Thymus (tissue), 11 donors: ENCODE results near the gene PFAS. TPM values are rescaled to one million over a fixed set of nuclear protein-coding genes. Genes with fewer than 3 reads are reported as not detected.

Experiments
- DNase-seq, 9 donors: peaks; one replicate each; pipeline ENCODE4 v3.0.0-alpha.2; 2013; ENCODE audit warnings: low spot score in 9 of 9, low read depth in 6 of 9, missing footprints in 1 of 9
- H3K27ac ChIP-seq, 2 donors: one replicate each; pipeline ENCODE4 v1.5.1; 2013; ENCODE audit warnings: control low read depth in 1 of 2, low read depth in 1 of 2, low read length in 1 of 2, mild to moderate bottlenecking in 1 of 2, moderate library complexity in 1 of 2
- H3K27me3 ChIP-seq, 2 donors: one replicate each; pipeline ENCODE4 v1.5.1; 2013; ENCODE audit warnings: low read length in 1 of 2; ENCODE audit not compliant: control insufficient read depth in 2 of 2, insufficient read depth in 1 of 2
- H3K36me3 ChIP-seq, 2 donors: one replicate each; pipeline ENCODE4 v1.5.1; 2013; ENCODE audit warnings: low read length in 1 of 2, mild to moderate bottlenecking in 1 of 2, moderate library complexity in 1 of 2; ENCODE audit not compliant: control insufficient read depth in 2 of 2, insufficient read depth in 2 of 2
- H3K4me1 ChIP-seq, 2 donors: one replicate each; pipeline ENCODE4 v1.5.1; 2013; ENCODE audit warnings: low read length in 2 of 2; ENCODE audit not compliant: control insufficient read depth in 2 of 2, insufficient read depth in 2 of 2
- H3K4me3 ChIP-seq, 2 donors: one replicate each; pipeline ENCODE4 v1.5.1; 2013; ENCODE audit warnings: low read length in 2 of 2, control low read depth in 1 of 2, mild to moderate bottlenecking in 1 of 2
- H3K9me3 ChIP-seq, 2 donors: one replicate each; pipeline ENCODE4 v1.5.1; 2013; ENCODE audit warnings: low read length in 1 of 2, mild to moderate bottlenecking in 1 of 2; ENCODE audit not compliant: control insufficient read depth in 2 of 2, insufficient read depth in 1 of 2
- WGBS: extraction: QIAGEN DNeasy Blood & Tissue Kit; methylation state at CpG from one replicate; pipeline ENCODE4 v1.1.7; 2013; 5-methylcytosine and 5-hydroxymethylcytosine counted together
- polyA plus RNA-seq: library from polyadenylated mRNA; stranded (reverse); fragments of 200-250 nt; gene quantifications from one replicate; pipeline ENCODE4 v1.2.3, GENCODE V29; 2013
- total RNA-seq: library from RNA; stranded (reverse); fragments of 120-200 nt; gene quantifications from one replicate; pipeline ENCODE4 v1.2.4, GENCODE V29; 2013
- donor health status: healthy.

Gene PFAS
- total and polyA plus RNA-seq, 2 donors: 12.8 to 19.6 TPM

DNA sequence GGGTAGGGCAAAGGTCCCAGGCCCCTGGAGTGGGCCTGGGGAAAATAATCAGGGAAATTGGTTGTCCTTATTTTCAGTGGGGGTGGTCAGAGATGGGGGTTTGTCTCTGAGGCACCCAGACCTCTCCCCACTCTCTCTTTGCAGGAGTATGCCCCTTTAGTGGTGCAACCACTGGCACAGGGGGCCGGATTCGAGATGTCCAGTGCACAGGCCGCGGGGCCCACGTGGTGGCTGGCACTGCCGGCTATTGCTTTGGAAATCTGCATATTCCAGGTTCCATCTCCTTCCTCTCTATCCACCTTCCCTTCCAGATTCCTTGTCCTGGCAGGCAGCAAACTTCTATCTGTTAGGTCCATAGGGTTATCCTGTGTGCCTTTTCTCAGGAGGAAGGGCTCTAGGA is 7.6 kb downstream of the PFAS start:
- peaks cover 23 to 58% of the 10 kb centered on the region in 2 donors for H3K36me3 ChIP-seq

DNA sequence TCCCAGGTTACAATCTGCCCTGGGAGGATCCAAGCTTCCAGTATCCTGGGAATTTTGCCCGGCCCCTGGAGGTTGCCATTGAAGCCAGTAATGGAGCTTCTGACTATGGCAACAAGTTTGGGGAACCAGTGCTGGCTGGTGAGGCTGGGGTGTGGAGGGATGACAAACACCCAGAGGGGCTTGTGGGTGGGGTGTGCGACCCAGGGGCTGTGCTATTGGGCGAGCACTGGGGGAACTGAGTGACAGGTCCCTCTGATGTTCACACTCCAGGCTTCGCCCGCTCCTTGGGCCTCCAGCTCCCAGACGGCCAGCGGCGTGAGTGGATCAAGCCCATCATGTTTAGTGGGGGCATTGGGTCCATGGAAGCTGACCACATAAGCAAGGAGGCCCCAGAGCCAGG is 8.7 kb downstream of the PFAS start:
- Histone ChIP-seq H3K4me3 (no peak overlapping the region), H3K27me3 (no peaks in the 10 kb centered on the region), H3K27ac (no peak overlapping the region), H3K4me1 (no peaks in the 10 kb centered on the region), H3K9me3 (no peaks in the 10 kb centered on the region), H3K36me3 (peaks cover 27 to 65% of the 10 kb centered on the region in 2 donors)
- no peak for DNase-seq
- over 99% methylated on average over 8 of the region's 8 CpGs for WGBS

More for the DNA sequence above, 7.6 kb downstream of the PFAS start:
- no peak for DNase-seq
- H3K4me1 ChIP-seq: no peaks in the 10 kb centered on the region
- no peaks in the 10 kb centered on the region for H3K27me3 ChIP-seq
- WGBS: 99% methylated on average over 6 of the region's 6 CpGs
- no peak overlapping the region for H3K27ac ChIP-seq
- no peak overlapping the region for H3K4me3 ChIP-seq
- no peaks in the 10 kb centered on the region for H3K9me3 ChIP-seq

DNA sequence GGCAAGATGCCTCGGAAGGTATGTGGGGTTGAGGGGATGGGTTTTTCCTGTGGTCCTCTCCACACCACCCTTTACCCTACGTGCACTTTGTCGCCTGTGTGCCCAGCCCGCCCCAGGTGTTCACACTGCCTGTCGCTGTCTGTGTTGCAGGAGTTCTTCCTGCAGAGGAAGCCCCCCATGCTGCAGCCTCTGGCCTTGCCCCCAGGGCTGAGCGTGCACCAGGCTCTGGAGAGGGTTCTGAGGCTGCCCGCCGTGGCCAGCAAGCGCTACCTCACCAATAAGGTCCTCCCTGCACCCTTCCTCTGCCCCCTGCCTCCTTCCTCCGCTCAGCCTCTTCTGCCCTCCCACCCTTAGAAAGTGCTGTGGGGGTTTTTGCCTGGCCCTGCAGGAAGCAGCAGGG is 15.2 kb downstream of the PFAS start:
- peaks cover 63 to 68% of the 10 kb centered on the region in 2 donors for H3K36me3 ChIP-seq
- no peak overlapping the region for H3K27ac ChIP-seq
- no peak overlapping the region for H3K4me3 ChIP-seq
- H3K9me3 ChIP-seq: no peaks in the 10 kb centered on the region
- 98% methylated on average over 10 of the region's 10 CpGs for WGBS
- no peaks in the 10 kb centered on the region for H3K4me1 ChIP-seq
- no peak for DNase-seq
- H3K27me3 ChIP-seq: no peaks in the 10 kb centered on the region

DNA sequence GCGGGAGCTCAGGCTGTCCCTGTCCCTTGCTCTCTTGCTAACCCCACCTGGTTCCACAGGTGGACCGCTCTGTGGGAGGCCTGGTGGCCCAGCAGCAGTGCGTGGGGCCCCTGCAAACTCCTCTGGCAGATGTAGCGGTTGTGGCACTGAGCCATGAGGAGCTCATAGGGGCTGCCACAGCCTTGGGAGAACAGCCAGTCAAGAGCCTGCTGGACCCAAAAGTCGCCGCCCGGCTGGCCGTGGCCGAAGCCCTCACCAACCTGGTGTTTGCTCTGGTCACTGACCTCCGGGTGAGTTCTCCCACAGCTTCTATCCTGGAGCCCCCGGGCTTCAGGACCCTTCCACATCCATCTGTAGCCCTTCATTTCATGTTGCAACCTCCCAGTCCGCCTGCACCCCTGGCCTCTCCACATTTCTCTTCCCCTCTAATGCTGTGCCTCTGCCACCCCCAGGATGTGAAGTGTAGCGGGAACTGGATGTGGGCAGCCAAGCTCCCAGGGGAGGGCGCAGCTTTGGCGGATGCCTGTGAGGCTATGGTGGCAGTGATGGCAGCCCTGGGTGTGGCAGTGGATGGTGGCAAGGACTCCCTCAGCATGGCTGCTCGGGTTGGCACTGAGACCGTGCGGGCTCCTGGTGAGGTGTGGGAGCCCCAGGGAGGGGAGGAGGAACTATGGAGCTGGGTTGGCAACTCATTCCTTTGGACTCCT is 15.9 kb downstream of the PFAS start:
- Histone ChIP-seq H3K9me3 (no peaks in the 10 kb centered on the region), H3K4me3 (no peak overlapping the region), H3K36me3 (peaks cover 68% of the 10 kb centered on the region in 2 donors), H3K4me1 (no peaks in the 10 kb centered on the region), H3K27me3 (no peaks in the 10 kb centered on the region), H3K27ac (no peak overlapping the region)
- 99% methylated on average over 18 of the region's 18 CpGs for WGBS
- DNase-seq: no peak

DNA sequence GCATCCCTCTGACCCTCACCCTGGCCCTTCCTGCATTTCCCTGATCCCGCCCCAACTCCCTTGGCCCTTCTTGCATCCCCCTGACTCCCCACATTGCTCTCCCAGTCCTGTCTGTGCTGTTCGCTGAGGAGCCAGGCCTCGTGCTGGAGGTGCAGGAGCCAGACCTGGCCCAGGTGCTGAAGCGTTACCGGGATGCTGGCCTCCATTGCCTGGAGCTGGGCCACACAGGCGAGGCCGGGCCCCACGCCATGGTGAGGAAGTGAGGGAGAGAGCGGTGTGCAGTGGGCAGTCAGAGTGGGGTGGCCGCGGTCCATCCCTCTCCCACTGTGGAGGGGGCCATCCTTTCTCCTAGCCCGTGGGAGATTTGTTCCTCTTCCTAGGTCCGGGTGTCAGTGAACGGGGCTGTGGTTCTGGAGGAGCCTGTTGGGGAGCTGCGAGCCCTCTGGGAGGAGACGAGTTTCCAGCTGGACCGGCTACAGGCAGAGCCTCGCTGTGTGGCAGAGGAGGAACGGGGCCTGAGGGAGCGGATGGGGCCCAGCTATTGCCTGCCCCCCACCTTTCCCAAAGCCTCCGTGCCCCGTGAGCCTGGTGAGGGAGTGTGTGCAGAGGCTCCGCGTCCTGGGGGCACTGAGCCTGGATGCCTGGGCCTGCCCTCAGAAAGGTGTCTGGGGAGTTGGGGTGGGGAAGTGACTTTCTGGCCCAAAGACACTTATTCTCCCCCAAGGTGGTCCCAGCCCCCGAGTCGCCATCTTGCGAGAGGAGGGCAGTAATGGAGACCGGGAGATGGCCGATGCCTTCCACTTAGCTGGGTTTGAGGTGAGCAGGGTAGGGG is 17.8 kb downstream of the PFAS start:
- H3K9me3 ChIP-seq: no peaks in the 10 kb centered on the region
- WGBS: 98% methylated on average over 29 of the region's 29 CpGs
- no peaks in the 10 kb centered on the region for H3K27me3 ChIP-seq
- DNase-seq: no peak
- no peak overlapping the region for H3K4me3 ChIP-seq
- no peaks in the 10 kb centered on the region for H3K4me1 ChIP-seq
- H3K27ac ChIP-seq: no peak overlapping the region
- peaks cover 64% of the 10 kb centered on the region in 2 donors for H3K36me3 ChIP-seq

DNA sequence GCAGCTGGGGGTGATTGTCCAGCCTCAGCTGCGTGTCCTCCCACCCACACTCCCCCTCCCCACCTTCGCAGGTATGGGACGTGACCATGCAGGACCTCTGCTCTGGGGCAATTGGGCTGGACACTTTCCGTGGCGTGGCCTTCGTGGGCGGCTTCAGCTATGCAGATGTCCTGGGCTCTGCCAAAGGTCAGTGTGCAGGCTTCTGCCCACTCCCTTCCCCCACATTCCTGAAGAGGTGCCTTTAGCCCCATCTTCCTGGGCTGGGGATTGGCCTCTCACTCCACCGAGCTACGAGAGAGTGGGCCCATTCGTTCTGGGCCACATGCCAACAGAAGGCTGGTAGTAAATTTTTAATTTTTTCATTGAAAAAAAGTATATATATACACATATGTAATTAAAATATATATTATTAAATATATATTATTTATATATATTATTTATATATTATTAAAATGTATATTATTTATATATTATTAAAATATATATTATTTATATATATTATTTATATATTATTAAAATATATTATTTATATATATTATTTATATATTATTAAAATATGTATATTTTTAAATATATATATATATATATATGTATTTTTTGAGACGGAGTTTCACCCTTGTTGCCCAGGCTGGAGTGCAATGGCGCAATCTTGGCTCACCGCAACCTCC is 18.5 kb downstream of the PFAS start:
- no peak overlapping the region for H3K27ac ChIP-seq
- H3K36me3 ChIP-seq: peaks cover 60 to 64% of the 10 kb centered on the region in 2 donors
- no peak for DNase-seq
- WGBS: 97% methylated on average over 13 of the region's 13 CpGs
- H3K4me3 ChIP-seq: no peak overlapping the region
- H3K27me3 ChIP-seq: no peaks in the 10 kb centered on the region
- no peaks in the 10 kb centered on the region for H3K9me3 ChIP-seq
- no peaks in the 10 kb centered on the region for H3K4me1 ChIP-seq

DNA sequence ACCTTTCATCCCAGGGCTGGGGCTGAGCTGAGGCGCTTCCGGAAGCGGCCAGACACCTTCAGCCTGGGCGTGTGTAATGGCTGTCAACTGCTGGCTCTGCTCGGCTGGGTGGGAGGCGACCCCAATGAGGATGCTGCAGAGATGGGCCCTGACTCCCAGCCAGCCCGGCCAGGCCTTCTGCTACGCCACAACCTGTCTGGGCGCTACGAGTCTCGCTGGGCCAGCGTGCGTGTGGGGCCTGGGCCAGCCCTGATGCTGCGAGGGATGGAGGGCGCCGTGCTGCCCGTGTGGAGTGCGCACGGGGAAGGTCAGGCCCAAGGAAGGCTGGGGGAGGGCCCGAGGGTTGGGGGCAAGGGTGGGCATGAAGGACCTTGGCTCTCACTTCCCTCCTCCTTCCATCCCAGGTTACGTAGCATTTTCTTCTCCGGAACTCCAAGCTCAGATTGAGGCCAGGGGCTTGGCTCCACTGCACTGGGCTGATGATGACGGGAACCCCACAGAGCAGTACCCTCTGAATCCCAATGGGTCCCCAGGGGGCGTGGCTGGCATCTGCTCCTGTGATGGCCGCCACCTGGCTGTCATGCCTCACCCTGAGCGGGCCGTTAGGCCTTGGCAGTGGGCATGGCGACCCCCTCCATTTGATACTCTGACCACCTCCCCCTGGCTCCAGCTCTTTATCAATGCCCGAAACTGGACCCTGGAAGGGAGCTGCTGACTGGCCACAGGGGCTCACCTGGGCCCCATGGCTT is 19.6 kb downstream of the PFAS start:
- Histone ChIP-seq H3K4me3 (no peak overlapping the region), H3K27me3 (no peaks in the 10 kb centered on the region), H3K9me3 (no peaks in the 10 kb centered on the region), H3K4me1 (no peaks in the 10 kb centered on the region), H3K36me3 (peaks cover 49 to 53% of the 10 kb centered on the region in 2 donors), H3K27ac (no peak overlapping the region)
- DNase-seq: no peak
- 97% methylated on average over 29 of the region's 29 CpGs for WGBS

DNA sequence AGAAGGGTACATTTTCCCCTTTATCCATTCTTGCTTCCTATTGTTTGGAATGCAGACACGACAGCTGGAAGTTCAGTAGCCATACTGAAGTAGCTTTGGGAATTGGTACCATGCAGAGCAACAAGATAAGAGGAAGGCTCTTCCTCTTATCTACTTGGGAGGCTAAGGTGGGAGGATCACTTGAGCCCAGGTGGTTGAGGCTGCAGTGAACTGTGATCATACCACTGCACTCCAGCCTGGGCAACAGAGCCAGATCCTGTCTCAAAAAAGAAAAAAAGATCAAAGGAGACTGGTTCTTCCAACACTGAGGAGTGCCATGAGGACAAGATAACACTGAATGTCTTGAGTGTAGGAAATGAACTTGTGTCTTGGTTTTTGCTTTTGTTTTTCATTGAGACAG is 23.3 kb downstream of the PFAS start:
- no peaks in the 10 kb centered on the region for H3K27me3 ChIP-seq
- H3K27ac ChIP-seq: no peak overlapping the region
- H3K36me3 ChIP-seq: peaks cover 17 to 21% of the 10 kb centered on the region in 2 donors
- DNase-seq: no peak
- H3K4me3 ChIP-seq: no peak overlapping the region
- H3K4me1 ChIP-seq: no peaks in the 10 kb centered on the region
- H3K9me3 ChIP-seq: no peaks in the 10 kb centered on the region
- WGBS: 100% methylated on average over 1 of the region's 1 CpG
